ENCODE measurements around the gene KLHL15. TPM values are rescaled to one million over a fixed set of nuclear protein-coding genes. Genes with fewer than 3 reads are reported as not detected.

Gene KLHL15
- total and polyA plus RNA-seq, 2 of the 13 experiments (the other 11 are each of a cell fraction or from before 2014, with no cell fraction given), result 2.8 to 5.5 TPM

GRCh38 chrX:24025741-24026403 lies 1.1 kb downstream of the KLHL15 start:
- WGBS (ENCODE audit: low lambda C conversion rate), result 51% methylated on average over 11 of the region's 46 CpGs
- TF ChIP-seq TRAFD1 (CRISPR knock-in tag; IDR thresholded peaks at IDR 0.05; ENCODE audit: borderline replicate concordance) (no peak), HOXA3 (CRISPR knock-in tag; IDR thresholded peaks at IDR 0.05) (peak; percentile 48), ZXDC (CRISPR knock-in tag; IDR thresholded peaks at IDR 0.05) (no peak), MAZ (IDR thresholded peaks at IDR 0.05; ENCODE audit: borderline replicate concordance, low read depth, low read length) (no peak), MAZ (CRISPR knock-in tag; IDR thresholded peaks at IDR 0.05; ENCODE audit: low read depth) (0 out of 2 replicates have a peak, but pooled peaks have one; percentile 14), ZNF891 (CRISPR knock-in tag; IDR thresholded peaks at IDR 0.05) (no peak), ZBTB21 (CRISPR knock-in tag; IDR thresholded peaks at IDR 0.05) (peak; percentile 79), CEBPG (CRISPR knock-in tag; IDR thresholded peaks at IDR 0.05) (peak; percentile 68), ZNF143 (CRISPR knock-in tag; IDR thresholded peaks at IDR 0.05) (no peak), ZNF121 (CRISPR knock-in tag; IDR thresholded peaks at IDR 0.05) (no peak), PCBP1 (IDR thresholded peaks at IDR 0.05; ENCODE audit: borderline replicate concordance, low read depth, low read length) (no peak), ZNF691 (CRISPR knock-in tag; IDR thresholded peaks at IDR 0.05; ENCODE audit: borderline replicate concordance, low read depth) (no peak), KDM5B (CRISPR knock-in tag; IDR thresholded peaks at IDR 0.05; ENCODE audit: borderline replicate concordance) (no peak; the same call in 1 of the 2 replicates), FOXA3 (CRISPR knock-in tag; IDR thresholded peaks at IDR 0.05) (no peak), GABPB1 (CRISPR knock-in tag; IDR thresholded peaks at IDR 0.05) (peak; percentile 43), KMT2B (CRISPR knock-in tag; IDR thresholded peaks at IDR 0.05) (0 out of 2 replicates have a peak, but pooled peaks have one; percentile 8), RBFOX2 (IDR thresholded peaks at IDR 0.05; ENCODE audit: low read depth, low read length) (peak; percentile 48; the same call in 1 of the 2 replicates)

More at GRCh38 chrX:24025741-24026403, 1.1 kb downstream of the KLHL15 start:
- H3K36me3 ChIP-seq (replicated peaks in 1 of 2; ENCODE audit: control insufficient read depth in 1 of 2, insufficient read depth in 2 of 2, low read length in 2 of 2), result 0 out of 5 replicates have a peak, but pooled peaks cover 0 to 3% of the 10 kb centered on the region in 2 experiments
- no peaks in the 10 kb centered on the region for H3K9me3 ChIP-seq (ENCODE audit: low read length)
- peak overlapping the region; percentile 90 for H3K27ac ChIP-seq (ENCODE audit: extremely low read length, insufficient read depth, low read length)
- peaks cover 27% of the 10 kb centered on the region for H3K79me2 ChIP-seq (ENCODE audit: insufficient read depth, low read length)
- ATAC-seq (peak; percentile 68), FAIRE-seq (no peak), DNase-seq (ENCODE audit: low spot score) (no peak)
- peak overlapping the region; percentile 92 for H3K9ac ChIP-seq (ENCODE audit: insufficient read depth, low read depth, low read length)
- CTCF ChIA-PET (ENCODE audit: low intra/inter-chr PET ratio, low total read pairs), result interaction anchor here (1.4 kb wide), 1 partner anchor 28 kb away, joined by 6 read pairs; the partner anchor contains the start of gene EIF2S3
- intact Hi-C loops (cut with micrococcal nuclease; ENCODE audit: unreplicated experiment), result loop anchor here (2.0 kb wide), 2 partner anchors 29 to 117 kb away; partner anchors contain the start of genes CXorf58 and EIF2S3
- H3K27me3 ChIP-seq (ENCODE audit: control insufficient read depth in 1 of 2, insufficient read depth in 2 of 2, low read length in 2 of 2), result no peaks in the 10 kb centered on the region; a peak in 1 of 5 replicates
- TSS peak; percentile 94 for BruUV-seq (replicated peaks)
- in situ Hi-C loops (cut with HindIII; ENCODE audit: extremely low pct_ligation_motif_present, low pct_unique_long_range_greater_than_20kb), result no loop called here
- peak overlapping the region; percentile 81 for H3K4me2 ChIP-seq (ENCODE audit: low read depth, low read length)
- no peak overlapping the region for H2AFZ ChIP-seq (ENCODE audit: low read length)
- H3K4me1 ChIP-seq (ENCODE audit: insufficient read depth, low read length), result peaks cover 8% of the 10 kb centered on the region; the same call in 1 of the 2 replicates
- peak overlapping the region; percentile 49 to 69 (median 62); a peak in 5 of 6 replicates for H3K4me3 ChIP-seq (replicated peaks in 1 of 3; ENCODE audit: insufficient read depth in 1 of 3, low read depth in 2 of 3, low read length in 3 of 3)
- POLR2A ChIA-PET, result interaction anchor here (0.6 to 4.1 kb wide), 8 partner anchors 8 to 165 kb away, joined by 3 to 35 read pairs (median 4); partner anchors contain the start of genes APOO, CXorf58, EIF2S3 and ZFX
- no peaks in the 10 kb centered on the region for H4K20me1 ChIP-seq (ENCODE audit: insufficient read depth, low read length)

All from HepG2 (cell line).